ENCODE data around the gene PSKH1. TPM values are rescaled to one million over a fixed set of nuclear protein-coding genes. Genes with fewer than 3 reads are reported as not detected.

PSKH1 gene
- total RNA-seq, 1 donor from 2014 or later, result 18.9 TPM

- no peak for DNase-seq
Observed at GRCh38 chr16:67941469-67942199, 48.6 kb downstream of the PSKH1 start.

GRCh38 chr16:67942200-67942509, 49.1 kb downstream of the PSKH1 start:
- DNase-seq, result no peak

- DNase-seq, result no peak
Observed at GRCh38 chr16:67942510-67943255, 49.6 kb downstream of the PSKH1 start.

GRCh38 chr16:67943256-67943618, 50.2 kb downstream of the PSKH1 start:
- no peak for DNase-seq

- no peak for DNase-seq
Observed at GRCh38 chr16:67943619-67944504, 50.8 kb downstream of the PSKH1 start, which contains the start of gene LCAT. TSS of gene LCAT (minus strand) at chr16:67944120. CDS start at chr16:67944101, 19 bp downstream.

- DNase-seq, result no peak
Observed at GRCh38 chr16:67944690-67945391, 51.8 kb downstream of the PSKH1 start.

- no peak for DNase-seq
Observed at GRCh38 chr16:67945392-67945933, 52.4 kb downstream of the PSKH1 start.

- no peak for DNase-seq
Observed at GRCh38 chr16:67946128-67946569, 53.1 kb downstream of the PSKH1 start.

- no peak for DNase-seq
Observed at GRCh38 chr16:67946966-67947558, 54.0 kb downstream of the PSKH1 start.

- no peak for DNase-seq
Observed at GRCh38 chr16:67948015-67948414, 55.0 kb downstream of the PSKH1 start.

GRCh38 chr16:67949645-67950044, 56.6 kb downstream of the PSKH1 start:
- DNase-seq, result no peak

- no peak for DNase-seq
Observed at GRCh38 chr16:67950335-67950843, 57.3 kb downstream of the PSKH1 start.

GRCh38 chr16:67951485-67951884, 58.4 kb downstream of the PSKH1 start:
- no peak for DNase-seq

GRCh38 chr16:67953641-67954375, 60.8 kb downstream of the PSKH1 start:
- no peak for DNase-seq

- no peak for DNase-seq
Observed at GRCh38 chr16:67954421-67955196, 61.6 kb downstream of the PSKH1 start.

GRCh38 chr16:67957622-67958021, 64.6 kb downstream of the PSKH1 start:
- no peak for DNase-seq

- DNase-seq, result no peak
Observed at GRCh38 chr16:67959536-67960329, 66.7 kb downstream of the PSKH1 start.

- peak; percentile 66 for DNase-seq
Observed at GRCh38 chr16:67961551-67961957, 68.5 kb downstream of the PSKH1 start.

GRCh38 chr16:67962135-67962534, 69.1 kb downstream of the PSKH1 start:
- DNase-seq, result no peak
